ENCODE results near the gene HTRA3.
A peak's percentile ranks its signal among the peaks of the same experiment; 100 is the strongest.
"Not testable (repeated sequence)": the region's sequence is repeated elsewhere in the genome, so short reads cannot be mapped to it uniquely, and the experiment has no call there.

HTRA3 gene

GRCh38 chr4:8333726-8334460, 64.3 kb downstream of the HTRA3 start:
- Mint-ChIP-seq H3K4me1 (no peaks in the 10 kb centered on the region), H3K9me3 (peaks cover 22 to 29% of the 10 kb centered on the region in 2 donors), H3K4me3 (no peak overlapping the region), H3K27ac (no peak overlapping the region), H3K27me3 (no peaks in the 10 kb centered on the region)
- DNase-seq (no peak), ATAC-seq (no peak)

DNA sequence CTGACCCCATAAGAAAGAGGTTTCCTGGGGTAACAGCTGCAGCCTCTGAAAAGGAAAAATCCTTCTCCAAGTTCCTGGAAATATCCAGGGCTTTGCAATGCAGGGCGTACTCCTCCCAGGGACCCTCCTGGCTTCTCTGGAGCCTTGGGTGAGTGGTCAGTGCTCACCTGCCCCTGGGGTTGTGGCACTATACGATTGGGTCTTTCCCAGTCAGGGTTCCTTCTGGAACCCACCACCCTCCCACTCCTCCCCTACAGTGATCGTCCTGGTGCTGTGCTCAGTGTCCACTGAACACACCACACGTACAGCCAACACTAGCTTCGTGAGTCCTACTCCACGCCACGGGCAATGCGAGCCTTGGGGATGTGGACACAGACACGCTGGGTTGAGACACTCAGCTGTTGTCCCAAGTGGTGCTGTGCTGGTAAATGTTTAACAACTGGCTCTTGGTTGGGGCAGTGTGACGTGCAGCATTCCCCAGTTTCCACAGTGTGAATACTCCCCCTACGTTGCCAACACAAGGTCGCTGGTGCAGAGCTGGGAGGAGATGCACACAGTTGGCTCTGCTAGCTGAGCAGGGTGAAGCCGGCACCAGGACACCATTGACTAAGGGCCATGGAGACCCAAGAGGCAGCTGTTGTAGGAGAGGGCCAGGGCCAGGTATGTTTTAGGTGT, 65.4 kb downstream of the HTRA3 start:
- Mint-ChIP-seq H3K4me1 (no peaks in the 10 kb centered on the region), H3K27ac (no peak overlapping the region), H3K9me3 (peaks cover 22 to 29% of the 10 kb centered on the region in 2 donors), H3K4me3 (no peak overlapping the region), H3K27me3 (no peaks in the 10 kb centered on the region)
- DNase-seq = no peak
- ATAC-seq = no peak

DNA sequence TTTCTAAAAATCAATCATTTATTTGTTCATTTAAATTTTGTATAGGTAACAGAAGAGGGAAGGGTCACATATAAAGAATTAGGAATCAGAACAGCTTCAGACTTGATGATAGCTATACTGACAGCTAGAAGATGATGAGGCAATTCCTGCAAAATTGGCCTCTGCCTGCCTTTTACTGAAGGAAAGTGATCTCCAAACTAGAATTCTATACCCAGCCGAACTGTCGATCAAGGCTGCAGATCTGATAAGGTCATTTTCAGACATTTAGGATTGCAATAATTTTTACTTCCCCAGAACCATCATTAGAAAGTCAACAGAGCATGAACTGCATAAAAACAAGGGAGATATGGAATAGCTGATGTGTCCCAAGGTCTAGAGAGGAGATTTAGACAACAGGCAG, 66.3 kb downstream of the HTRA3 start:
- H3K27ac Mint-ChIP-seq = no peak overlapping the region
- no peak for DNase-seq
- no peak overlapping the region for H3K4me3 Mint-ChIP-seq
- peaks cover 22 to 29% of the 10 kb centered on the region in 2 donors for H3K9me3 Mint-ChIP-seq
- H3K27me3 Mint-ChIP-seq = no peaks in the 10 kb centered on the region
- H3K4me1 Mint-ChIP-seq = no peaks in the 10 kb centered on the region
- no peak for ATAC-seq

DNA sequence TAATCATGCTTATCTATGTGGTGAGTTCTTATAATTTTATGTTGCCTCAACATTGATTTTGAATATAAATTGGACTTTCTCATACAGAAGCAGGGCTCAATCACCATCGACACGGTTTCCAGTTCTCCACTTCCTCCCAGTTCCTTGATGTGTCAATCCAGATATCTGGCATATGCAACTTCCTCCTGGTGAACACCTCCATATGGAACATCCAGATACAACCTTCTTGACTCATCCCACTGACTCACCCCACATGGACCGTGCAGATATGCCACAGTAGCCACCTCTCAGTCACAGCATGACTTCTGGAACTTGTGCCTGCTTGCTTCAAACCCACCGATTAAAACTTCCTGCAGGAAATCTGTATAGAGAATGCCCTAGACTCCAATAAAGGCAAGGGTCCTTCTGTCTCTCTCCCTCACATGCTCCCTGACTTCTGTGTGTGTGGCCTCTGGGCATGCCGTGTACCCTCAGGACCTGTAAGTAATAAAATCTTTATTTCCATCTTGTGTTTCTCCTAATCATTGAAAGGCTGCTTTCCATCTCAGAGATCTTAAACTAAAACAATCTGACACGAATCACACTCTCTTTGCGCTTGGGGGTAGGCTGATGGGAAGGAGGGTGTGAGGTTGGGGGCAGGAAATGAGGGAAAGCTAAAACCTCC, 67.0 kb downstream of the HTRA3 start:
- Mint-ChIP-seq H3K27ac (no peak overlapping the region), H3K9me3 (peaks cover 22 to 29% of the 10 kb centered on the region in 2 donors), H3K27me3 (no peaks in the 10 kb centered on the region), H3K4me1 (no peaks in the 10 kb centered on the region), H3K4me3 (no peak overlapping the region)
- DNase-seq (no peak), ATAC-seq (no peak)

DNA sequence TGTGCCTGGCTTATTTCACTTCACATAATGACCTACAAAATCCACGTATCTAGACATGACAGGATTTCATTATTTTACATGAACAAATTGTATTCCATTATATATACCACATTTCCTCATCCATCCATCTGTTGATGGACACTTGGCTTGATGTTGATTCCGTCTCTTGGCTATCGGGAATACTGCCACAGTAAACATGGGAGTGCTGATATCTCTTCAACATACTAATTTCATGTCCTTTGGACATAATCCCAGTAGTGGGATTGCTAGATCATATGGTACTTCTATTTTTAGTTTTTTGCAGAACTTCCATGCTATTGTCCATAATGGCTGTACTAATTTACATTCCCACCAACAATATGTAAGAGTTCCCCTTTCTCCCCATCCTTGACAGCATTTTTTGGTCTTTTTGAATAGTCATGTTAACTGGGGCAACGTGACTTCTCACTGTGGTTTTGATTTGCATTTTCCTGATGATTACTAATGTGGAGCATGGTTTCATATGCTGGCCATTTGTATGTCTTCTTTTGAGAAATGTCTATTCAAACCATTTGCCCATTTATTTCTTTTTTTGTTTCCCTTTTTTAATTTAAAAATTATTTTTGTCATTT, 68.9 kb downstream of the HTRA3 start:
- DNase-seq (no peak), ATAC-seq (no peak)
- H3K4me1 Mint-ChIP-seq = no peaks in the 10 kb centered on the region
- peak overlapping the region in 1 of 2 donors; percentile 74 for H3K27ac Mint-ChIP-seq
- no peak overlapping the region for H3K4me3 Mint-ChIP-seq
- H3K9me3 Mint-ChIP-seq = peaks cover 22 to 23% of the 10 kb centered on the region in 2 donors
- H3K27me3 Mint-ChIP-seq = peaks cover 5% of the 10 kb centered on the region

- no peak overlapping the region for H3K4me3 Mint-ChIP-seq
- H3K9me3 Mint-ChIP-seq = peaks cover 12 to 15% of the 10 kb centered on the region in 2 donors
- DNase-seq (no peak), ATAC-seq (no peak)
- no peak overlapping the region for H3K27ac Mint-ChIP-seq
- no peaks in the 10 kb centered on the region for H3K4me1 Mint-ChIP-seq
- peaks cover 10% of the 10 kb centered on the region for H3K27me3 Mint-ChIP-seq
Observed at GRCh38 chr4:8340781-8341241, 71.3 kb downstream of the HTRA3 start.

DNA sequence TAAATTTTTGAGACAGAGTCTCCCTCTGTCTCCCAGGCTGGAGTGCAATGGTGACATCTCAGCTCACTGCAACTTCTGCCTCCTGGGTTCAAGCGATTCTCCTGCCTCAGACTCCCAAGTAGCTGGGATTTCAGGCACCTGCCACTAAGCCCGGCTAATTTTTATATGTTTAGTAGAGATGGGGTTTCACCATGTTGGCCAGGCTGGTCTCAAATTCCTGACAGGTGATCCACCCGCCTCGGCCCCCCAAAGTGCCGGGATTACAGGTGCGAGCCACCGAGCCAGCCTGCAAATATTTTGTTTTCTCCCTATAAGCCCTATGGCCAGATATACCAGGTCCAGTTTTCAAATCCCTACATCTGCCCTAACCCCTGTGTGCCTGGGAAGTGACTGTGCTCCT, 71.7 kb downstream of the HTRA3 start:
- Mint-ChIP-seq H3K9me3 (peaks cover 8 to 11% of the 10 kb centered on the region in 2 donors), H3K27me3 (peaks cover 10% of the 10 kb centered on the region)
- H3K4me1 Mint-ChIP-seq, H3K27ac Mint-ChIP-seq, H3K4me3 Mint-ChIP-seq, ATAC-seq, DNase-seq: not testable (repeated sequence)

- H3K27ac Mint-ChIP-seq = no peak overlapping the region
- no peak overlapping the region for H3K4me3 Mint-ChIP-seq
- H3K27me3 Mint-ChIP-seq = peaks cover 10% of the 10 kb centered on the region
- no peaks in the 10 kb centered on the region for H3K4me1 Mint-ChIP-seq
- peaks cover 4 to 8% of the 10 kb centered on the region in 2 donors for H3K9me3 Mint-ChIP-seq
- DNase-seq (no peak), ATAC-seq (no peak)
Observed at GRCh38 chr4:8341691-8342090, 72.1 kb downstream of the HTRA3 start.

GRCh38 chr4:8342651-8343261, 73.2 kb downstream of the HTRA3 start:
- DNase-seq = no peak
- no peak overlapping the region for H3K4me3 Mint-ChIP-seq
- peaks cover 10% of the 10 kb centered on the region for H3K27me3 Mint-ChIP-seq
- ATAC-seq = no peak
- peak overlapping the region in 1 of 2 donors; percentile 27 for H3K27ac Mint-ChIP-seq
- H3K9me3 Mint-ChIP-seq = peaks cover 0 to 5% of the 10 kb centered on the region in 2 donors
- H3K4me1 Mint-ChIP-seq = no peaks in the 10 kb centered on the region

DNA sequence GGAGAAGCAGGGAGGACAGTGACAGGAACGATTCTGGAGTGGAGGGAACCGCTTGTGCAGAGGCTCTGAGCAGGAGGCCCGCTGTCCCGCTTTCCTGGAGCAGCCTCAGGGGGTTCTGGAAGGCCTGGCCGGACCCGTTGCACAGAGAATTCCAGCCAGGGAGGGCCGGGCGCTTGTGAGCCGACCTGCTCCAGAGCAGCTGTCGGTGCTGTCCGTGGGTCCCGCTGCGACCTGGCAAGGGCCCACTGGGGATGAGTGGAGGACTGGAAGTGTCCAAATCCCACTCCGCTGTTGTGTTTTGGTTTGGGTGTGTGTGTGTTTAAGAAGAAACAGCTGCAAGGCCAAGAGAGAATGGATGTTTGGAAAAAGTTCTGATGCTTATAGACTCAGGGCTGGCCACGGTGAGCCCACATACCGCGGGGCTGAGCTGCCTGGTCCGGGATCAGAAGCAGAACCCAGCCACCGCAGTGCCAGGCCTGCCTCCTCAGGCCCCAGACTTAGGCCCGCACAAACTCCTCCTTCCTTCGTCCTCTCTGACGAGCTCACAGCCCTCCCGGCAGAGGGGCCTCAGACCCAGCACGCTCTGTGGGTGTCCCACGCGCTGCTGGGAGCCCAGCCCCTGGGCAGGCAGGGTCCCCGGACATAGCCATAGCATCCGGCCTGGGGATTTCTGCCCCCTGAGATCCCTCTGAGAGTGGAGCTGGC, 73.9 kb downstream of the HTRA3 start:
- Mint-ChIP-seq H3K27ac (no peak overlapping the region), H3K4me3 (no peak overlapping the region), H3K4me1 (no peaks in the 10 kb centered on the region), H3K27me3 (peaks cover 10% of the 10 kb centered on the region), H3K9me3 (peaks cover 0 to under 1% of the 10 kb centered on the region in 2 donors)
- ATAC-seq = no peak
- no peak for DNase-seq

DNA sequence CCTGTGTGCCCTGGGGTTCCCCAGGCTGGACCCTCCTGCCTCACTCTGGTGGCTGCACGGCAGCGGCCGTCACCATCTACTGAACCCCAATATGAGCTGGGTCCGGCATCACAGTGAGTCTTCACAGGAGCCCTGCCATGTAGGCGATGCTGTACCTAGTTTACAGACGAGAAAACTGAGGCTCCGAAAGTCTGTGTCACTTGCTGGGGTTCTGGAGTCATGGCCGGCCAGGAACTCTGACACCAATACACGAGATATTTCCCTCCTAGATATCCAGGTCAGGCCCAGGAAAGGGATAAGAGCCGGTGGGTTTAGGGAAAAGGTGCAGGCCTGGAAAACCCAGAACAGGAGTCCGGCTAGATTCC, 74.4 kb downstream of the HTRA3 start:
- no peaks in the 10 kb centered on the region for H3K9me3 Mint-ChIP-seq
- H3K4me1 Mint-ChIP-seq = no peaks in the 10 kb centered on the region
- ATAC-seq = no peak
- no peak for DNase-seq
- no peak overlapping the region for H3K4me3 Mint-ChIP-seq
- H3K27me3 Mint-ChIP-seq = peaks cover 10% of the 10 kb centered on the region
- no peak overlapping the region for H3K27ac Mint-ChIP-seq

DNA sequence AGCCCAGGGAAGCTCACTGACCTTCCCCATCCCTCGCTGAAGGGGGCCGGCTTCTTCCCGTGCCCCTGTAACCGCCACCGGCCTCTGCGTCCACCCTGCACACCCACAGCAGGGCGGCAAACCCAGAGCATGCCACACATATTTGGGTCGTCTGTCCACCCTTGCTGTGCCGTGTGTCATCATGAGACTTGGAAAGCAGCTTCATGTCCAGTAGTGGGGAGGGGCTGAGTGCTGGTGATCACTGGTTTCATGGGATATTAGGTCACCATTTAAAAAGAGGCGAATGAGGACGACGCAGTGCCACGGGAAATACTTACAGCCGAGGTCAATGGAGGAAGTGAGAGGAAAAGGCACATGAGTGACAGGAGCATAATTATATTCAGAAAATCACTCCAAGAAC, 74.8 kb downstream of the HTRA3 start:
- H3K4me3 Mint-ChIP-seq = no peak overlapping the region
- ATAC-seq (no peak), DNase-seq (no peak)
- peaks cover 10% of the 10 kb centered on the region for H3K27me3 Mint-ChIP-seq
- no peaks in the 10 kb centered on the region for H3K9me3 Mint-ChIP-seq
- H3K4me1 Mint-ChIP-seq = no peaks in the 10 kb centered on the region
- no peak overlapping the region for H3K27ac Mint-ChIP-seq

- no peaks in the 10 kb centered on the region for H3K4me1 Mint-ChIP-seq
- DNase-seq (no peak), ATAC-seq (no peak)
- H3K9me3 Mint-ChIP-seq = no peaks in the 10 kb centered on the region
- no peak overlapping the region for H3K27ac Mint-ChIP-seq
- peaks cover 17% of the 10 kb centered on the region for H3K27me3 Mint-ChIP-seq
- no peak overlapping the region for H3K4me3 Mint-ChIP-seq
Observed at GRCh38 chr4:8345053-8345945, 75.7 kb downstream of the HTRA3 start.

Data from stimulated activated naive CD8-positive, alpha-beta T cell treated with anti-CD3 and anti-CD28 coated beads, Interleukin-15, amount 100 ng/mL, for 72 hours (primary cell).